COLO668 (cell line): ENCODE data around the gene UMODL1.
"Not testable (repeated sequence)": the region's sequence is repeated elsewhere in the genome, so short reads cannot be mapped to it uniquely, and the experiment has no call there.

ENCODE experiments used
- DNase-seq: peaks from one replicate; lab custom pipeline; 2025; ENCODE audit not compliant: unreplicated experiment; lab: John Stamatoyannopoulos, UW

UMODL1 gene

GRCh38 chr21:42160765-42161164 is 89.6 kb downstream of the UMODL1 start:
- no peak for DNase-seq

- DNase-seq, result no peak
Measured at GRCh38 chr21:42161401-42161955, 90.4 kb downstream of the UMODL1 start.

GRCh38 chr21:42161956-42162681 is 91.0 kb downstream of the UMODL1 start:
- no peak for DNase-seq

- no peak for DNase-seq
Measured at GRCh38 chr21:42162831-42163510, 91.9 kb downstream of the UMODL1 start.

GRCh38 chr21:42163511-42163863 is 92.4 kb downstream of the UMODL1 start:
- no peak for DNase-seq

GRCh38 chr21:42164064-42164789 is 93.1 kb downstream of the UMODL1 start:
- DNase-seq, result peak; percentile 46

GRCh38 chr21:42164818-42165217 is 93.7 kb downstream of the UMODL1 start:
- no peak for DNase-seq

- no peak for DNase-seq
Measured at GRCh38 chr21:42165901-42166300, 94.8 kb downstream of the UMODL1 start.

GRCh38 chr21:42169758-42170157 is 98.6 kb downstream of the UMODL1 start:
- no peak for DNase-seq

GRCh38 chr21:42171091-42172053 is 100.3 kb downstream of the UMODL1 start:
- DNase-seq, result peak; percentile 86

- no peak for DNase-seq
Measured at GRCh38 chr21:42172596-42173483, 101.7 kb downstream of the UMODL1 start.

GRCh38 chr21:42174173-42174572 is 103.1 kb downstream of the UMODL1 start:
- no peak for DNase-seq

- no peak for DNase-seq
Measured at GRCh38 chr21:42175110-42175710, 104.1 kb downstream of the UMODL1 start.

GRCh38 chr21:42176859-42177258 is 105.7 kb downstream of the UMODL1 start:
- DNase-seq, result no peak

GRCh38 chr21:42179316-42179715 is 108.2 kb downstream of the UMODL1 start:
- DNase-seq, result no peak

GRCh38 chr21:42180001-42180400 is 108.9 kb downstream of the UMODL1 start:
- not testable (repeated sequence) for DNase-seq

- no peak for DNase-seq
Measured at GRCh38 chr21:42182713-42183371, 111.7 kb downstream of the UMODL1 start.

GRCh38 chr21:42183374-42184266 is 112.5 kb downstream of the UMODL1 start:
- no peak for DNase-seq
